Hepatocyte (in vitro differentiated cells): ENCODE data around the gene OLFM1.

Experiments used
- CTCF ChIP-seq: fragments of 200-600 bp; sonication (generic); IDR thresholded peaks from 2 replicates; pipeline ENCODE4 v1.5.1; 2016; ENCODE audit warnings: antibody characterized with exemption, mild to moderate bottlenecking; ENCODE audit not compliant: poor library complexity
- EZH2 ChIP-seq: fragments of 200-600 bp; sonication (generic); IDR thresholded peaks from 2 replicates; pipeline ENCODE4 v1.6.1; 2016; ENCODE audit warnings: antibody characterized with exemption, mild to moderate bottlenecking, borderline replicate concordance

DNA sequence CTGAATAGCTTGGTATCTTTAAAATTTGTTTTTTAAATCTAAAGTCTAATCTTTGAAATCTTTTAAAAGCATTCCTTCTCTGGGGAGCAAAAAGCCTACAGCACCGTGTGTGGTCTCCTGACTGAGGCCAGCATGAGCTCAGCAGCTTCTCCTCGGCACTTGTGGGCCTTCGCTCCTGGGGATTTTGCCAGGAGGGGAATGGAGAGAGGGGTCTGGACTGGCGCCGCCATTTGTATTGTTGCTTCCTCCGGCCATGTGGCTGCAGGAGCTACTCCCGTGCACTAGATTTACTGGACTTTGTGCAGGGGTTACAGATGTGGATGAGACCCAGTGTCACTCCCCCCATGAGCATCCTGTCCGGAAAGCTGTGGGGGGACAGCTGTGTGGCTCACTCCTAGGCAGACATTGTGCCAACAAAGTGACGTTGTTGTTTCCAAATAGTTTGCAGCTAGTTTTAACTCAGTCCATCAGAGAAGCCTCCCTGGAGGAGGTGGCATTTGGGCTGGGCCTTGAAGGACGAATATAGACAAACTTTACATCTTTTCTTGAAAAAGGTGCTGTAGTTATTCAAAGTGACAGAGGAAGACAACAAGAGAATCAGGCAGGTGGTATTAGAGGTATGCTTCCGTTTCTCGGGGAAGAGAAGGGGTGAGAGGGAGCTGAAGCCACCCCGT lies 6.6 kb downstream of the OLFM1 start:
- TF ChIP-seq CTCF (no peak), EZH2 (no peak)
